Cardiac septum (tissue), 1 donor: ENCODE measurements around the gene TENT5A. TPM values are rescaled to one million over a fixed set of nuclear protein-coding genes. Genes with fewer than 3 reads are reported as not detected.
A peak's percentile ranks its signal among the peaks of the same experiment; 100 is the strongest.
"Not testable (repeated sequence)": the region's sequence is repeated elsewhere in the genome, so short reads cannot be mapped to it uniquely, and the experiment has no call there.

ENCODE experiments used
- DNase-seq: peaks from one replicate; pipeline ENCODE4 v3.0.0-alpha.2; 2020; ENCODE audit warnings: low spot score
- intact Hi-C: fragments of 100-400 bp; cut with DNase I; formaldehyde crosslinking; loops from one replicate; pipeline ENCODE4 v1.14.0; 2022
- long read RNA-seq: library from polyadenylated mRNA; unstranded; transcript quantifications from one replicate; pipeline ENCODE4 v2.0.0, GENCODE V29; 2021
- total RNA-seq: library from RNA; stranded (reverse); fragmentation: NEBNext Ultra II Directional; extraction: Animal tissue kit (Norgen Biotek cat#: 25700); gene quantifications from one replicate; pipeline ENCODE4 v1.2.1, GENCODE V29; 2021
- donor health status: DM: no; HTN: no; CAD: no.

Gene TENT5A
- 35.2 TPM for total RNA-seq
- long read RNA-seq, full-length matches to known transcripts: 47 of 80 reads
- long read RNA-seq, partial matches to known transcripts: 14 of 80 reads
- long read RNA-seq, other reads (novel, unspliced or antisense): 19 of 80 reads

GRCh38 chr6:81752084-81752920 is at the start of gene TENT5A:
Gene TENT5A, minus strand, starts transcription at chr6:81752681. Its CDS starts 540 bp downstream, at chr6:81752141.
- DNase-seq: peak; percentile 97
- intact Hi-C loops: loop anchor here (2.0 to 10.0 kb wide), 9 partner anchors 130 to 1146 kb away; no protein-coding TSS in a partner anchor

DNA sequence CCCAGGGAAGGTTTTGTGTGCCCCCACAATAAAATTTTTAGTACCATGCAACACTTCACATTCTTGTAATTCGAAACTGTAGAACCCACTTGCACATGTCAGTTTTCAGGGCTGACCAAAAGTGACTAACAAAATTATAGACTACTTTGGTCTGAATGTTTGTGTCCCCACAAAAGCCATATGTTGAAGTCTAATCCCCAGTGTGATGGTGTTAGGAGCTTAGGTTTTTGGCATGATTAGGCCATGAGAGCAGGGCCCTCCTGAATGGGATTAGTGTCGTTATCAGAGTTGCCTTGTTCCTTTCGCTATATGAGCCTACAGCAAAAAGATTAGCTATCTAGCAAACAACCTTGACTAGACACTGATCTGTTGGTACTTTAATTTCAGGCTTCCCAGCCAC is 49.0 kb upstream of the TENT5A start:
- intact Hi-C loops: no loop called here
- DNase-seq: no peak

DNA sequence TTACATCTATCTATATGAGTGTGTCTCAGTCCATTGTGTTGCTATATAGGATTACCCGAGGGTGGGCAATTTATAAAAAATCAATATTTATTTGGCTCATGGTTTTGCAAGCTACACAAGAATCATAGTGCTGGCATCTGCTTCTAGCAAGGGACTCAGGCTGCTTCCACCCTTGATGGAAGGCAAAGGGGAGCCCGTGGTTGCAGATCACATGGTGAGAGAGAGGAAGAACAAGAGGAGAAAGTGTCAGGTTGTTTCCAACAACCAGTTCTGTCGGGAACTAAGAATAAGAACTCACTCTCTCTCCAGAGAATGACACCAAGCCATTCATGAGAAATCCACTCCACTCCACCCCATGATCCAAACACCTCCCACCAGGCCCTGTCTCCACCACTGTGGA is 48.2 kb upstream of the TENT5A start:
- no peak for DNase-seq
- intact Hi-C loops: no loop called here

DNA sequence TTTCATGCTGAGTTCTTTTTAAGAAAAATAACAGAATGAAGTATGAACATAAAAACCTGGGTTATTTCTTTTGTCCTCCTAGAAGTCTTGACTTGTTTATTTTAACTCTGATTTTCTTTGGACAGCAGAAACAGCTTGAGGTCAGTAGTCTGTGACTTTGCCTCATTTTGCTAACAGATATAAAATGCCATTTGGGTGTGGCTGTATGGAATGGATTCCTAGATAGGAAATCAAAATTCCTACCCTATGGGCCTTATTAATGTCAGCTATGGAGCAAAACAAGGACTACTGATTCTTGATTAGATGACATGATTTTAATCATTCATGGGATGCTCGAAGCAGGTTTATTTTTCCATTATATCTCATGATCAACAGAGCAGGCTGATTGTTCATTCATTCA is 46.8 kb upstream of the TENT5A start:
- no peak for DNase-seq
- intact Hi-C loops: no loop called here

DNA sequence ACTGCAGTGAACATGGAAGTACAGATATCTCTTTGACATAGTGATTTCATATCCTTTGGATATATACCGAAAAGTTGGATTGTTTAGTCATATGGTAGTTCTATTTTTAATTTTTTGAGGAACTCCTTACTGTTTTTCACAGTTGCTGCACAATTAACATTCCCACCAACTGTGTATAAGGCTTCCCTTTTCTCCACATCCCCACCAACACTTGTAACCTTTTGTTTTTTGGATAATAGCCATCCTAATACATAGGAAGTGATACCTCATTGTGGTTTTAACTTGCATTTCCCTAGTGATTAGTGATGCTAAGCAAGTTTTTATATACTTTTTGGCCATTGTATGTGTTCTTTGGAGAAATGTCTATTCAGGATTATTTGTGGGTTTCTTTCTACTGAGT is 45.1 kb upstream of the TENT5A start:
- no peak for DNase-seq
- intact Hi-C loops: no loop called here

DNA sequence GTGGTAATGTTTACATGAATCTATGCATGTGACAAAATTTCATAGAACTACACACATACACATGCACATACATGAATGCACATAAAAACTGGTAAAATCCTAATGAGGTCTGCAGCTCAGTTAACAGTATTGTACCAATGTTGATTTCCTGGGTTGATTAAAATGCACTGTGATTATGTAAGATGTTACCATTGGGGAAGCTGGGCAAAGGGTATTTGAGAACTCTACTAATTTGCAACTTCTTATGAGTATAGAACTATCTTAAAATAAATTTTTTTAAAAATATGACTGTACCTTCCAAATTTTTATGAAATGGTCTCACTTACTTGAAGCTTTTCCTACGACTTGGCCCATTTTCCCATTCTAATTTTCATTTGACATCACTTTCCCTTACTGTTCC is 43.4 kb upstream of the TENT5A start:
- intact Hi-C loops: no loop called here

GRCh38 chr6:81793821-81794475 is 41.5 kb upstream of the TENT5A start:
- DNase-seq: no peak
- intact Hi-C loops: no loop called here

More for the DNA sequence above, 43.4 kb upstream of the TENT5A start:
- DNase-seq: no peak

DNA sequence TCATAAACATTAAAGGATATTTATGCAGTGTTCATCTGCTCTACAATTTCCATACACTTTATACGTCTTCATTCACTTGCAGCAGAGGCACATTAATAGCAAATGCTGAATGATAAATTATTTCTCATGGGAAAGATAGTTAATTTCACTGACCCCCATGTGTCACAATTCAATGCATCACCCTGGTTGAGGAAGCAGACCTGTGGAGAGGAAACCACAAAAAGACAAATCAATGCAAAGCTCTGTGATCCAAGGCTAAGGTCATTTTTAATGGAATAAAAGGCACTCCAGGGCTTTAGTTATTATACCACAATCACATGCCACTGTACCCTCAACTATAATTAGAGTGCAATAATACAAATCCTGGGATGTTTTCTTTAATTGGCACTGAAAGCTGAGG is 40.3 kb upstream of the TENT5A start:
- no peak for DNase-seq
- intact Hi-C loops: no loop called here

GRCh38 chr6:81791756-81792155 is 39.3 kb upstream of the TENT5A start:
- no peak for DNase-seq
- intact Hi-C loops: no loop called here

DNA sequence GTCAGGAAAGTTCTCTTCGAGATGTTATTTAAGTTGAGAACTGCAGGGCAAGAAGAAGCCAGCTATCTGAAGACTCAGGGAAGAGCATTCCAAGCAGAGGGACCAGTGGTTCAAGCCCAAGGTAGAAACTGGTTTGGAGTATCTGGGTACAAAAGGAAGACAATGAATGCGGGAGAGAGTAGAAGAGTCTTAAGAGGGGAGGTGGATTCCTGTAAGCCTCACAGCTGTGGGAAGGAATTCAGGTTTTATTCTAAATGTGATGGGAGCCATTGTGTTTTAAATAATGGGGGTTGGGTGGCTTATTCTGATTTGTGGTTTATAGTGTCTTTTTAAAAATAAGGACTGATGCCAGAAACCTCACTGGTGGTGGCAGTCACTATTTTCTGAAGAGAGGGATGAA is 37.6 kb upstream of the TENT5A start:
- intact Hi-C loops: no loop called here
- DNase-seq: no peak

GRCh38 chr6:81789291-81789690 is 36.8 kb upstream of the TENT5A start:
- intact Hi-C loops: no loop called here
- no peak for DNase-seq

GRCh38 chr6:81788748-81789147 is 36.3 kb upstream of the TENT5A start:
- intact Hi-C loops: no loop called here
- DNase-seq: no peak

DNA sequence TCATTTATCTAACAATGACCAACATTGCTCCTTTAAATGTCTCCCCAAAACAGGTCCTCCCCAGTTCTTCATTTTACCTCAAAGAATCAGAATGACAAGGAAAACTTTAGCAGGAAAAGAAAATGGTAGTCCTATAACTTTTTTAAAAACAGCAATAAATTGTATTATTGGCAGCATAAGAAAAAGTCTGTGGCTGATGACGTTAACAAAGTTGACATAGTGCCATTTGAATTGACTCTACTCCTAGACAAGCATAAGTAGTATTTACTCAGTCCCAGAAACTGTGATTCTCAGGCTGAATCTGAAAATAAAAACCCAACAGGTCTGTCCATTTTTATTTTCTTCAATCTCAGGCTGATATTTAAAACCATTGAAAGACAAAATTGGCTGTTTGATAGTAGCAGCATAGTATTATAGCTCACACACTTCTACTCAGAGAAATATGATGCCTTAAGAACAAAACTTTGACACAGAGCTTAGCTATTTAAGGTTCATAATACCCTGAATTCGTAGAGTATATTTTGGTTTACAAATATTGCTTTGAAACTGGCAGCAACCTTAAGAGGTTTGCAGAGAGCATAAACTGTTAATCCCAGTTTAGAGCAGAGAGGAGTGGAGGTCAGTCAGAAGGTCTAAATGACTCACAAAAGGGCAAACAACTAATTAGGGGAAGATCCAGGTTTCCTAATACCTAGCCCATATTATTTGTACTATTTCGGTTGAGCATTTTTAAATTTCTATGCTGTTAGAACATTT is 35.0 kb upstream of the TENT5A start:
- DNase-seq: no peak
- intact Hi-C loops: no loop called here

- intact Hi-C loops: no loop called here
- no peak for DNase-seq
These were observed 33.7 kb upstream of the TENT5A start for GRCh38 chr6:81786150-81786549.

- no peak for DNase-seq
- intact Hi-C loops: no loop called here
These were observed 32.9 kb upstream of the TENT5A start for GRCh38 chr6:81785377-81785776.

GRCh38 chr6:81783893-81784292 is 31.4 kb upstream of the TENT5A start:
- intact Hi-C loops: no loop called here
- DNase-seq: no peak

GRCh38 chr6:81781624-81782023 is 29.1 kb upstream of the TENT5A start:
- no peak for DNase-seq
- intact Hi-C loops: no loop called here

DNA sequence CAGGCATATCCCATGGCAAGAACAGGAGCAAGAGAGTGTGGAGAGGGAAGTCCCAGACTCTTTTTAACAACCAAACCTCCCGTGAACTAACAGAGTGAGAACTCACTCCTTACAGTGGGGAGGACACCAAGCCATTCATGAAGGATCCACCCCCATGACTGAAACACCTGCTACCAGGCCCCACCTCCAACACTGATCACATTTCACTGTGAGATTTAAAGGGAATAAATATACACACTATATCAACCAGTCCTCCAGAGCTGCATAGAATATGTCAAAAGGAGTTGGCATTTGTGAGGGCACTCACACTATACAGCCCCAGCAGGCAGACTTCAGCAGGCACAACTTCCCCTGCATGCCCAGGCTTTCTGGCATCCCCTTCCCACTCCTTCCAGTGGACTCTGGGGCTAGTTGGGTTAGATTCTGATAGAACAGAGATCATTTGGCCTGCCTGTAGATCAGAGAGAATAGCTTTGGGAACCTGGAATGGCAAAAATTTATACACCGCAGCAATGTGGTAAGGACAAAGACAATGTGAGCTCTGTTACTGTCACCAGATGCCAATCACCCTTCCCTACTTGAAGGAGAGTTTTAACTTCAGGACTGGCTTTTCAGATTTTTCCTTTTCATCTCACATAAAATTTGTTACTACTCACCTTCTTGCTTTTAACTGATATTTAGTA is 25.2 kb upstream of the TENT5A start:
- no peak for DNase-seq
- intact Hi-C loops: no loop called here

- intact Hi-C loops, DNase-seq: not testable (repeated sequence)
These were observed 23.7 kb upstream of the TENT5A start for GRCh38 chr6:81776219-81776618.

- DNase-seq: no peak
- intact Hi-C loops: no loop called here
These were observed 22.1 kb upstream of the TENT5A start for GRCh38 chr6:81774542-81774941.
